Keratinocyte (primary cell): ENCODE measurements around the gene KCNN3. TPM values are rescaled to one million over a fixed set of nuclear protein-coding genes. Genes with fewer than 3 reads are reported as not detected.

Experiments used
- DNase-seq: peaks from one replicate; pipeline ENCODE4 v3.0.0-alpha.2; 2011; ENCODE audit warnings: low read depth, missing footprints, low spot score
- FAIRE-seq: peaks from 2 replicates; lab custom pipeline; 2011; peaks lifted over from hg19 to GRCh38; lab: Jason Lieb, UNC
- H2AFZ ChIP-seq: 2 replicates; pipeline ENCODE4 v1.6.0; 2012; ENCODE audit warnings: low read length, control low read depth, inconsistent platforms; ENCODE audit not compliant: control insufficient read depth
- H3K27ac ChIP-seq: 2 replicates; pipeline ENCODE4 v1.5.1; 2011; ENCODE audit warnings: low read length; ENCODE audit not compliant: control insufficient read depth, insufficient read depth
- H3K27me3 ChIP-seq: 3 replicates; pipeline ENCODE4 v1.6.0; 2011; ENCODE audit warnings: low read length; ENCODE audit not compliant: control insufficient read depth, insufficient read depth; ENCODE audit errors: extremely low read depth
- H3K36me3 ChIP-seq, 2 experiments: 2 replicates in 1 of 2; 3 replicates in 1 of 2; pipeline ENCODE4 v1.5.1; 2011; ENCODE audit warnings: low read length in 2 of 2, mild to moderate bottlenecking in 1 of 2; ENCODE audit not compliant: control insufficient read depth in 2 of 2, insufficient read depth in 2 of 2; ENCODE audit errors: extremely low read depth in 1 of 2
- H3K4me1 ChIP-seq: 3 replicates; pipeline ENCODE4 v1.5.1; 2011; ENCODE audit warnings: low read length; ENCODE audit not compliant: control insufficient read depth, insufficient read depth; ENCODE audit errors: extremely low read depth
- H3K4me2 ChIP-seq: 3 replicates; pipeline ENCODE4 v1.6.0; 2011; ENCODE audit warnings: low read depth, low read length; ENCODE audit not compliant: control insufficient read depth, insufficient read depth; ENCODE audit errors: extremely low read depth
- H3K4me3 ChIP-seq, 3 experiments: fragments of 200-600 bp in 1 of 3; sonication (generic) in 1 of 3; 2 replicates in 2 of 3; 3 replicates in 1 of 3; pipeline ENCODE4 v1.5.1; 2011 to 2016; ENCODE audit warnings: low read length in 3 of 3, mild to moderate bottlenecking in 3 of 3, control low read depth in 2 of 3, inconsistent platforms in 1 of 3, low read depth in 1 of 3, mixed read lengths in 1 of 3, mixed run types in 1 of 3, moderate library complexity in 1 of 3; ENCODE audit not compliant: control insufficient read depth in 2 of 3, insufficient read depth in 2 of 3; ENCODE audit errors: extremely low read depth in 1 of 3
- H3K79me2 ChIP-seq: 2 replicates; pipeline ENCODE4 v1.6.0; 2012; ENCODE audit warnings: low read length; ENCODE audit not compliant: control insufficient read depth, insufficient read depth
- H3K9ac ChIP-seq: 3 replicates; pipeline ENCODE4 v1.6.0; 2011; ENCODE audit warnings: low read length; ENCODE audit not compliant: control insufficient read depth, insufficient read depth; ENCODE audit errors: extremely low read depth
- H3K9me1 ChIP-seq: 3 replicates; pipeline ENCODE4 v1.6.0; 2011; ENCODE audit warnings: low read length; ENCODE audit not compliant: control insufficient read depth, insufficient read depth; ENCODE audit errors: extremely low read depth
- H3K9me3 ChIP-seq: 2 replicates; pipeline ENCODE4 v1.5.1; 2012; ENCODE audit warnings: low read depth, low read length; ENCODE audit not compliant: control insufficient read depth
- H4K20me1 ChIP-seq: 3 replicates; pipeline ENCODE4 v1.6.0; 2011; ENCODE audit warnings: low read length; ENCODE audit not compliant: control insufficient read depth, insufficient read depth; ENCODE audit errors: extremely low read depth
- CTCF ChIP-seq, 3 experiments: IDR thresholded peaks in 1 of 3; conservative IDR thresholded peaks in 1 of 3; optimal IDR thresholded peaks in 1 of 3; 2 replicates in 2 of 3; 3 replicates in 1 of 3; pipeline versions ENCODE3 to v1.5.1; 2011; ENCODE audit warnings: low read length in 3 of 3, mild to moderate bottlenecking in 3 of 3, moderate library complexity in 2 of 3, control low read depth in 1 of 3, inconsistent platforms in 1 of 3; ENCODE audit not compliant: insufficient read depth in 2 of 3; ENCODE audit errors: extremely low read depth in 1 of 3
- EZH2 ChIP-seq: IDR thresholded peaks from one replicate; pipeline ENCODE4 v1.6.1; 2012; ENCODE audit warnings: inconsistent platforms, mild to moderate bottlenecking, low read length, moderate library complexity
- dilution Hi-C: fragments of 300-500 bp; cut with MboI; formaldehyde crosslinking; loops from one replicate; pipeline ENCODE4 v1.7.0; 2020; ENCODE audit warnings: low sequenced_read_pairs; ENCODE audit not compliant: extremely low pct_ligation_motif_present
- polyA plus RNA-seq, 5 experiments: library from polyadenylated mRNA; depleted of rRNA in 3 of 5; stranded (reverse) in 3 of 5; stranded (forward) in 1 of 5; unstranded in 1 of 5; fragments of >200 nt; gene quantifications; 1 replicate in 1 of 5; 2 replicates in 3 of 5; 3 replicates in 1 of 5; pipeline versions ENCODE4 v1.2.1 to v1.2.3, GENCODE V29; 2011 to 2012; ENCODE audit warnings: missing spikeins in 2 of 5, low read depth in 1 of 5, low replicate concordance in 1 of 5

KCNN3 gene
- polyA plus RNA-seq, 1 donor (not counting 4 experiments of a cell fraction or from before 2014, with no cell fraction given): 0.05 TPM

DNA sequence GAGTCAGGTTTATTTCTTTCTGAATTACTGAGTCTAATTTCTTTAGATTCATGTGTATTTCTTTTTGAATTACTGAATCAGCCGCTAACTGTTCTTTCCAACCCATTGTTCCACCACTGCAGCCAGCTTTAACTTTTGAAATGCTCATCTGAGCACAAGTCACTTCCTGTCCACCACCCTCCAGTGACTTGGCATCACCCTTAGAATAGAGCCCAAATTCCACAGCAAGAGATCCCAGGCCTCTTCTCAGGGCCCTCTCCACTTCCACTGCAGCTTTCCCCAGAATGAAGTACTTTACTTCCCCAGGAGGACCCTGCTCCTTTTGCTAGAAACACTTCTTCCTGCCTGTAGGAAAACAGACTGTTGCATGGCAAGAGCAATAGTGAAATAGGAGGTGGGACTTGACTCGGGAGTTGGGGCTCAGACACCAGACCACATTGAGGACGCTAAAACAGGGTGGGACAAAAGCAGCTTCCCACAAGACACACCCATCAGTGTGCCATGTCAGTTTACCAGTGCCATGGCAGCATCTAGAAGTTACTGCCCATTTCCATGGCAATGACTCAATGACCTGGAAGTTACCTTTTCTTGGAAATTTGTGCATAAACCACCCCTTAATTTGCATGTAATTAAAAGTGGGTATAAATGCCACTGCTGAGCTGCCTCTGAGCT lies 205.6 kb downstream of the KCNN3 start:
- Histone ChIP-seq H3K9me1 (no peaks in the 10 kb centered on the region), H2AFZ (no peak overlapping the region), H3K36me3 (no peaks in the 10 kb centered on the region), H3K4me3 (no peak overlapping the region), H4K20me1 (no peaks in the 10 kb centered on the region), H3K27me3 (no peaks in the 10 kb centered on the region), H3K4me1 (no peaks in the 10 kb centered on the region), H3K4me2 (no peak overlapping the region), H3K27ac (no peak overlapping the region), H3K9me3 (no peaks in the 10 kb centered on the region), H3K79me2 (no peaks in the 10 kb centered on the region), H3K9ac (no peak overlapping the region)
- TF ChIP-seq EZH2 (no peak), CTCF (optimal IDR thresholded peaks at IDR 0.05 in 1 of 3, IDR thresholded peaks at IDR 0.05 in 1 of 3, conservative IDR thresholded peaks at IDR 0.05 in 1 of 3; ENCODE audit: extremely low read depth in 1 of 3, insufficient read depth in 2 of 3, low read length in 3 of 3) (no peak)
- FAIRE-seq (no peak), DNase-seq (no peak)
- dilution Hi-C loops: no loop called here

DNA sequence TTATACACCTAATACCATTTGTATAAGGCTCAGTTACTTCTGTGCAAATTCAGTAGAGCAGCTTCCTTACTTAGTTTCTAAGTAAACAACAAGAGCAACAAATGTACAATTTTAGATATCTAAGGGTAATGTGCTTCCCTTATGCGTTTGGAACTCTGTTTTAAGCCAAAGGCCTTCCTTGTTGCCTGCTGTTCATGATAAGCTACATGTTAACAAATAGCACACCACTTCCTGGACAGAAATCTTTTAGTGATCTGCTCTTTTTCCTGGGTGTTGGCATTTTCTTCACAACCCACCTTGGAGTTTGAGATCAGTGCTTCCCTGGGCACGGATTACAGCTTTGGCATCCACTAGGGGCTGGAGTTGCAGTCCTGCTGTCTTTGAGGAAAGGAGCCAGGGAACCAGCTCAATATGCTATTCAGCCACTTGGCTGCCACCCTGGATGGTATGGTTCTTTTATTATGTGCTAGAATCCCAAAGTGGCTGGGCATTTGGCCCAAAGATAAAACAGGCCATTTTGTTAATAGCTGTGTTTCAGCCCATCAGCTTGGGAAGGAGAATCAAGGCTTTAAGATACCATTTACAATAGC lies 206.5 kb downstream of the KCNN3 start:
- Histone ChIP-seq H3K9ac (no peak overlapping the region), H2AFZ (no peak overlapping the region), H3K9me1 (no peaks in the 10 kb centered on the region), H3K4me3 (no peak overlapping the region), H4K20me1 (no peaks in the 10 kb centered on the region), H3K27ac (no peak overlapping the region), H3K9me3 (no peaks in the 10 kb centered on the region), H3K4me2 (no peak overlapping the region), H3K36me3 (no peaks in the 10 kb centered on the region), H3K79me2 (no peaks in the 10 kb centered on the region), H3K4me1 (no peaks in the 10 kb centered on the region), H3K27me3 (peaks cover 3% of the 10 kb centered on the region)
- FAIRE-seq: no peak
- no peak for TF ChIP-seq CTCF (optimal IDR thresholded peaks at IDR 0.05 in 1 of 3, IDR thresholded peaks at IDR 0.05 in 1 of 3, conservative IDR thresholded peaks at IDR 0.05 in 1 of 3; ENCODE audit: extremely low read depth in 1 of 3, insufficient read depth in 2 of 3, low read length in 3 of 3)
- no peak for TF ChIP-seq EZH2
- no peak for DNase-seq
- dilution Hi-C loops: no loop called here
